ENCODE measurements around the gene TMEM39A.

TMEM39A gene

GRCh38 chr3:119463171-119464169 lies at the start of gene TMEM39A:
TSS of gene TMEM39A (minus strand) at chr3:119463615. CDS start at chr3:119462074, 1,541 bp downstream.
- peak; percentile 98 for DNase-seq

- DNase-seq, result no peak
These were observed 47.3 kb upstream of the TMEM39A start for GRCh38 chr3:119510690-119511089.

GRCh38 chr3:119508172-119508845 lies 44.9 kb upstream of the TMEM39A start:
- DNase-seq, result no peak

- no peak for DNase-seq
These were observed 44.0 kb upstream of the TMEM39A start for GRCh38 chr3:119507404-119507803.

GRCh38 chr3:119506631-119507030 lies 43.2 kb upstream of the TMEM39A start:
- no peak for DNase-seq

- no peak for DNase-seq
These were observed 37.5 kb upstream of the TMEM39A start for GRCh38 chr3:119500901-119501300.

GRCh38 chr3:119500265-119500664 lies 36.9 kb upstream of the TMEM39A start:
- no peak for DNase-seq

- DNase-seq, result peak; percentile 98
These were observed 35.0 kb upstream of the TMEM39A start, which contains the start of gene TIMMDC1 for GRCh38 chr3:119498186-119499011. TSS of gene TIMMDC1 (plus strand) at chr3:119498547. CDS start at chr3:119498734, 187 bp downstream.

GRCh38 chr3:119497820-119498185 lies 34.4 kb upstream of the TMEM39A start:
- DNase-seq, result no peak

- DNase-seq, result no peak
These were observed 31.2 kb upstream of the TMEM39A start for GRCh38 chr3:119494597-119494996.

- DNase-seq, result no peak
These were observed 29.4 kb upstream of the TMEM39A start for GRCh38 chr3:119492810-119493209.

- DNase-seq, result no peak
These were observed 28.7 kb upstream of the TMEM39A start for GRCh38 chr3:119492128-119492527.

- DNase-seq, result no peak
These were observed 26.7 kb upstream of the TMEM39A start for GRCh38 chr3:119490153-119490552.

- no peak for DNase-seq
These were observed 22.1 kb upstream of the TMEM39A start for GRCh38 chr3:119485563-119485962.

GRCh38 chr3:119483101-119483500 lies 19.7 kb upstream of the TMEM39A start:
- no peak for DNase-seq

GRCh38 chr3:119481079-119481478 lies 17.7 kb upstream of the TMEM39A start:
- DNase-seq, result no peak

- DNase-seq, result no peak
These were observed 7.5 kb upstream of the TMEM39A start for GRCh38 chr3:119470866-119471265.

GRCh38 chr3:119469418-119470189 lies 6.2 kb upstream of the TMEM39A start:
- DNase-seq, result no peak

- no peak for DNase-seq
These were observed 4.6 kb upstream of the TMEM39A start for GRCh38 chr3:119468041-119468440.

GRCh38 chr3:119457246-119457645 lies 6.2 kb downstream of the TMEM39A start:
- DNase-seq, result no peak

- no peak for DNase-seq
These were observed 6.9 kb downstream of the TMEM39A start for GRCh38 chr3:119456469-119456868.

GRCh38 chr3:119453822-119454221 lies 9.6 kb downstream of the TMEM39A start:
- DNase-seq, result no peak
